ENCODE results near the gene TDO2.
"Not testable (repeated sequence)": the region's sequence is repeated elsewhere in the genome, so short reads cannot be mapped to it uniquely, and the experiment has no call there.

Gene TDO2

GRCh38 chr4:155908187-155909139, 5.0 kb downstream of the TDO2 start:
- no peak for DNase-seq (ENCODE audit: low spot score)

DNA sequence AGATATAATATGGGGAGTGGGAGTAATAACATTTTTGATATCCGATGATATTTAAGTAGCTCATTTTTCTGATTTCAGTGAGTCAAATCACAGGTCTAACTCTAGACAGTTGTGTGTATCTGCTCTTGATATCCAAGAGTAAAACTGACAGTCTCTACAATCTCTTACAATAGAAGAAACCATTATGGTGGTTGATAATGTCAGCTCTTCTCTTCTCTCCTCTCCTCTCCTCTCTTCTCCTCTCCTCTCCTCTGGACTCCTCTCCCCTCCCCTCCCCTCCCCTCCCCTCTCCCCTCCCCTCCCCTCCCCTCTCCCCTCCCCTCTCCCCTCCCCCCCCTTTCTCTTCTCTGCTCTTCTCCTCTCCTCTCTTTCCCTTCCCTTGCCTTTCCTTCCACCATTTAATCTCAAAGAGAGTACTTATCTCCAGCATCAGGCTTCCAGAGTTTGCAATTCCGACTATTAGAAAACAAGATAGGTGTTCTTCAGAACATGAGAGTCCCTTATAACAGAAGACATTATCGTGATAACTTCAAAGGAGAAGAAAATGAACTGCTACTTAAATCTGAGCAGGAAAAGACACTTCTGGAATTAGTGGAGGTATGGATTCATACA, 6.2 kb downstream of the TDO2 start:
- no peak for DNase-seq (ENCODE audit: low spot score)

DNA sequence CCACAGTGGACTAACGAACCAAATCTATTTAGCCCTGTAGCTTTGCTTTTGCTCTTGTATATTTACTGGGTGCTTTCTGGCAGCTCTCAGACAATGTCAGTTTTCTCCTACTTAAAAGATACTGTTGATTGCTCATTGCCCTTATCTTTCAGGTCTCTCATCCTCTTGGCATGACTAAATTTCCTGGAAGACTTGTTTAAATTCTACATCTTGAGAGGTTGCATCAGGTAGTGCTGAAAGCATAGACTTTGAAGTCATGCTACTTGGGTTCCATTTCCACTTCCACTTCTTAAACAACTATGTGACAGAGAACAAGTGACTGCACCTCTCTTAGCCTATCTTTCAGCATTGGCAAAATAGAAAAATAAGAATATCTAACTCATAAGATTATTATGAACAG, 8.4 kb downstream of the TDO2 start:
- no peak for DNase-seq (ENCODE audit: low spot score)

DNA sequence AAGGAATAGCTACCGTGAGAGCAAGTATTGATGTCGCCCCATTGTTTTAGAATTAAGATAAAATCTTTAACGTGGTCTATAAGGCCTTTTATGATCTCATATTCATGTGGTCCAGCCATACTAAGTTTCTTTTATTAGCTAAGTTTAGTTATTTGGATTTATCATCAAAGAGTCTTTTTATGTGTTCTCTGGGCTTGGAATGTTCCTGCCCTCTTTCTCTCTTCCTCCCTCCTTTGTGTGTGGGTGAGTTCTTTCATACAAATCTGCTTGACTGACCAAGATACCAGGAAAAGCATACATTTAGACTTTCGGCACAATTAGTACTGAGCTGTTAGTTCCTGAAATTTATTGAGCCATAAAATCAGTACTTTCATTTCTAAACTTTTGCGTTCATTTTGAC, 11.3 kb downstream of the TDO2 start:
- DNase-seq (ENCODE audit: low spot score), result no peak

- DNase-seq (ENCODE audit: low spot score), result no peak
These were observed 18.1 kb downstream of the TDO2 start for GRCh38 chr4:155921597-155921996.

DNA sequence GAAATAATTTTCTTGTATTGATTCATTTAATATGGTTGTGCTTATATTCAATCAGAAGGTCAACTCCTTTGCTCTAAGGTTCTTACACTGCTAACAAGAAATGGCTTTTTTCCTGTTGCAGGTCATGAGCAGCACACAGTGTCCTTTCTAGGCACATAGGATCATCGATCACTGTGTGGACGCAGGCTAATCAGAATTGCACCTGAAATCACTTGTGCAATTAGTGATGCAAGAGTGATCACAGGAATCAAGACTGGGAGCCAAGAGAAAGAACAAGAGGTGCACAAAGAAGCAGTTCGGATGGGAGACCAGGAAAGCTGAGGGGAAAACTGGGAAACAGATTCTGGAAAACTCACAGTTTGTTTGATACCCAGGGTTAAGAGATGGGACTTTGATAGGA, 21.1 kb downstream of the TDO2 start:
- no peak for DNase-seq (ENCODE audit: low spot score)

DNA sequence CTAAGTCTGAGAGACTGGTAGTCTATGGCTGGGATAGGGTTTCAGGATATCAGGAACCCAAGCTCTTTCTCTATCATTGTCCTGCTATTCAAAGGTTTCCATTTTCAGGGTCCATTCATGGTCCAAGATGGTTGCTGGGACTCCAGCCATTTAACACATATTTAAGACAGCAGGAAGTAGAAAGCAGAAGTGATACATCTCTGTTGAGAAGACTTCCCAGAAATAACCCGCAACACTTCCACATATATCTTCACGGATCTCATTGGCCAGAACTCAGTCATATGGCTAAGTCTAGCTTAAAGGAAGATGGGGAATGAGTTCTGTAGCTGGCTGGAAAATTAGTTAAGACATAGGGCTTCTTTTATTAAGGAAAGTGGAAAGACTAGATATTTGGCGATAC, 26.3 kb downstream of the TDO2 start:
- no peak for DNase-seq (ENCODE audit: low spot score)

DNA sequence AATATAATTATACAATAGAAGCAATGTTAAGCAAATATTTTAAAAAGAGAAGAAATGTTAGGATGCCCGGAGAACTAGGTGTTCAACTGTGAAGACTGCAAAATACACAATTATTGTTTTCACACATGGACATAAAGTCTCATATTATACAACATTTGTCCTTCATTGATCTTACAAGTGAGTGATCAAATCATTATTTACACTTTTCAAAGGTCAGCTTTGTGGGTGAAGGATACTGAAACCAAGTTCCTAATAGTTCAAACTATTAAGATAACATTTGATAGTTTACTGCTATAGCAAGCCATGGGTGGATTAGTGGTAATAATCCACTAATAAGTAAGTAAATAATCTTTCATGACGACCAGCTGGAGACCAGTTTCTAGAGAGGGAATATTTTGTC, 26.8 kb downstream of the TDO2 start:
- no peak for DNase-seq (ENCODE audit: low spot score)

GRCh38 chr4:155931634-155932033, 28.1 kb downstream of the TDO2 start:
- DNase-seq (ENCODE audit: low spot score), result no peak

DNA sequence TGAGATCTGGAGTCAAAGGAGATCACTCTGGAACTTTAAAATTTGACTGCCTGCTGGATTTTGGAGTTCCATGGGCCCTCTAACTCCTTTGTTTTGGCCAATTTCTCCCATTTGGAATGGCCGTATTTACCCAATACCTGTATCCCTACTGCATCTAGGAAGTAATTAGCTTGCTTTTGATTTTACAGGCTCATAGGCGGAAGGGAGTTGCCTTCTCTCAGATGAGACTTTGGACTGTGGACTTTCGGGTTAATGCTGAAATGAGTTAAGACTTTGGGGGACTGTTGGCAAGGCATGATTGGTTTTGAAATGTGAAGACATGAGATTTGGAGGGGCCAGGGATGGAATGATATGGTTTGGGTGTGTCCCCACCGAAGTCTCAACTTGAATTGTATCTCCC, 31.1 kb downstream of the TDO2 start:
- DNase-seq (ENCODE audit: low spot score), result not testable (repeated sequence)

DNA sequence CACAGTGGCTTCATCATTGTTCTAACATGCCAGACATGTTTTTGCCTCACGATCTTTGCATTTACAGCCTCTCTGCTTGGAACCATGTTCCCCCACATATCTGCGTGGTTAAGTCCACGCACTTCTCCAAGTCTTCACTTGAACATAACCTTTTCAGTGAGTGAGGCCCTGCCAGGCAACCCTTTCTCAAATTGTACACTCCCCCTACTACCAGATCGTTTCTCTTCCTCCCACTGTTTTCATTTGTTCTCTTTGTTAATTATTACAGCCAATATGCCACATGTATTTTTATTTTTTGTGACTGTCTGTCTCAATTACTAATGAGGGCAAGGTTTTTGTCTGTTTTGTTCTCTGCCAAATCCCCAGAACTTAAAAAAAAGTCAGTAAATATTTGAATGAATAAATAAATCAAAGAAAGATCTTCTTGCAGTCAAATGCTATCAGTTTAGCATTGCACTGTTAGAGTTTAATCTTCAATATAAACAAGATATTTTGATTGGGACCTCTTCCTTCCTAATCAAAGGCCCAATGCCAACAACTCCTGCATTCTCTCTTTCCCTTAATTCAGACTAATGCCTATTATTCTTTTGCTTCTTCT, 32.0 kb downstream of the TDO2 start:
- DNase-seq (ENCODE audit: low spot score), result no peak

- no peak for DNase-seq (ENCODE audit: low spot score)
These were observed 37.7 kb downstream of the TDO2 start for GRCh38 chr4:155941085-155941790.

DNA sequence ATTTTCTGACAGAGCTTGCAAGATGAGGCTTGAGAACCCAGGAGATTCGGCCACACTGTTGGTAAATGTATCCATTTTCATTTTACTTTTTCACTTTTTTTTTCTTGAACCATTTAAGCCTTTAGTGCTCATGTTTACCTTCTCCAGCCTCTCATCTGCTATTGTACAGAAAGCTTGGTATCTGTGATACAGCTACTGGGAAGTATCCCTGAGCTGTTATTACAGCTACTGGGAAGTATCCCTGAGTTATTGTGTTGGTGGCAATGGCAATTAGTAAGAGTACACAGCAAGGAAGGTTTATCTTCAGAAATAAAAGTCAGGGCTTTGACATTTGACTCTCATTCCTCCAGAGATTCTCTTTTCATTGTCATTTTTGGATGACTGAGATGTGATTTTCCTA, 38.3 kb downstream of the TDO2 start:
- DNase-seq (ENCODE audit: low spot score), result no peak

- DNase-seq (ENCODE audit: low spot score), result no peak
These were observed 40.3 kb downstream of the TDO2 start for GRCh38 chr4:155943605-155944291.

DNA sequence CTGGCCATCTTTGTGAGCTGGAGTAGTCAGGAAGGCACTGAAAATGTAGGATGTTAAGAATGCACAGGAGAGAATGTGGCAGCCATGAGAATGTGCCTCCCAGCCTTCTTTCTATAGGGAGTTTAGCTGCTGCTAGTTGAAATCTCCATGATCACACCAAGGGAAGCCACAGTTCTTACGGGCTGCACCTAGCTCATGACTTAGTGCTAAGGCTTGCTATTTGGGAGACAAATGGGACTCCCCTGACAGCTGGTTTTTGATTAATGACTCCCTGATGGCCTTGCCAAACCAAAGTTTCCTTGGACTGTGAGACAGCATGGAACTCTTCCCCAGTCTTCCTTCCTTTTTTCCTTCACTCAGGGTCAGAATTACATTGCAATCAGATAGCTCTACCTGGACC, 41.0 kb downstream of the TDO2 start:
- no peak for DNase-seq (ENCODE audit: low spot score)

DNA sequence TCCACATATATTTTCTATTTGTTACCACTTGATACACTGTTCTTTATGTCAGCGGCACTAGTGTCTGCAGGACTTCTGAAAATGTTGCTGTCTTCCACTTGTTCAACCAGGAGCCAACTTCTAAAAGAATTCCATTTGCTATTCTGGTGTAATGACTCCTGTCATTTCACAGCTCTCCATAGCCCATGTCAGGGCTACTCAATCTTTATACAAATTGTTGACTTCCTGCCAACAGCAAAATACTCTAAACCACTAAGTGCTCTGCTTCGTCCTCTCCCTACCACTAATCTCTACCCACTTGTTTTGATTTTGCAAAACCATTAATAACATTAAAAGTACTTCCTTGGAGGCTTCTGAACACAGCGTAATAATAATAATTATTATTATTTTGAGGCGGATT, 43.0 kb downstream of the TDO2 start:
- DNase-seq (ENCODE audit: low spot score), result no peak

- DNase-seq (ENCODE audit: low spot score), result no peak
These were observed 45.0 kb downstream of the TDO2 start for GRCh38 chr4:155948541-155948940.

DNA sequence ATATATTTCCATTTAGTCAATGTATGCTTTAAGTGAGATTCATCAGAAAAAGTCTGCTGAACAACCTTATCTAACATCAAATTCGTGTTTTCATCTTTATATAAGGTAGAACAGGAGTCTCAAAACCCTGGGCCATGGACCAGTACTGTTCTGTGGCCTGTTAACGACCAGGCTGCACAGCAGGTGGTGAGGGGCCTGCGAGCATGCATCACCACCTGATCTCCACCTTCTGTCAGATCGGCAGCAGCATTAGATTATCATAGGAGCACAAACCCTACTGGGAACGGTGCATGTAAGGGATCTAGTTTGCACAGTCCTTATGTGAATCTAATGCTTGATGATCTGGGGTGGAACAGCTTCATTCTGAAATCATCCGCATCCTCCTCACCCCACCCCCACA, 47.0 kb downstream of the TDO2 start:
- DNase-seq (ENCODE audit: low spot score), result no peak

DNA sequence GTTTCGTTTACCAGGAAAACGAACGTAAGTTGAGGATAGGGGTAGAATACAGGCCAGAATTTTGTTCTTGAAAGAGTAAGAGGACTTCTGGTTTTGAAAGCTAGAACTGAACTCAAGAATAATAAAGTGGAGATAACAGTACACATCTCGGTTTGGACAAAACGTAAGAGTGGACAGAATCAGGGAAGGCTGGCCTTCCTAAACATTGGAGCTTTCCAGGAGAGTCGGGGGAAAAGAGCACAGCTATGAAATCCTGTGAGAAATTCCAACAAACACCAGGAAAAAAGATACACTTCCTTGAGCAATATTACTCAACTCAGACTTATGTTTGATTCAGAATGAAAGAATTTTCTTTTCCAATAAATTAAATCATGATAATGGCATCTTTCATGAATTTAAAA, 49.0 kb downstream of the TDO2 start:
- no peak for DNase-seq (ENCODE audit: low spot score)

DNA sequence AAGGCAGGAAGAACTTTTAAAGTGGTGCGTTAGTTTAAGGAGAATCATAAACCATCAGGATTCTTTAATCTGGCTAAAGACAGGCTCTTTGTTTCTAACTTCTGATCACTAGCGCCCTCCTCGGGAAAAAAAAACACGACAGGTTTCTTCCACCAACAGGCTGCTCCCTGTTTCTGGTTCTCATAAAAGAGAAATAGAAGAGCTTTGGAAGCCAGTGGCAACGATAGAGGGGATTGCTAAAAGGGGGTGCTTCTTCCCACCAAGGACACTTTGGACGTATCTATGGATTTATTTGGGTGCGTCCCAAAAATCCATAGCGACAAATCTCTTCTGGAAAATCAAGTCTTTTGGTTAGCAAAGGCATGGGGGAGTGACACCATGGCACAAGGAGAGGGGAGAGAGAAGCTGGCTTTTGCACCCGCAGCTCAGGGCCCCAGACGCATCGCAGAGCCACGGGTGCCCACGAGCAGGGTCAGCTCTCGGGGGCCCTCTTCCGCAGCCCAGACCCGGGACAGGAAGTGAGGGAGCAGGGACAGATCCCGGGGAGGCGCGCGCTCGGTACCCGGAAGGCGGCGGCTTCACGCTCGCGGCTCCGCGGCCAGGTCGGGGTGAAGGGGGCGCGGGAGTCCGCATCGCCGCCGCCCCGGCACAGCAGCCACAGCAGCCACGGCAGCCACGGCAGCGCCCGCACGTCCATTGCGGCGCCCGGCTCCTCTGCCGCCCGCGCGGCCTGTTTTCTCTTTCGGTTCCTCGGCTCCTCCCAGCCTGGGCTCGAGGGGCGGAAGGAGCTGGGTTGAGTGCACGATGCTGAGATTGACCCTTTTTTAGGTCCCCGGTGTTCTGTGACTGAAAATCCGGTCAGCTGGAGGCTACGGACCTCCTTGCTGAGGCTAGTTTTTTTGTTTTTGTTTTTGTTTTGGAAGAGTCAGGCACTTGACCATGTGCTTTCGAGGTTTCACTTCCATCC, 49.9 kb downstream of the TDO2 start, which contains the start of gene CTSO:
TSS of gene CTSO (minus strand) at position 716 of the 967 bp plus-strand sequence. CDS start at position 697, 19 bp downstream.
- DNase-seq (ENCODE audit: low spot score), result peak; percentile 88

Measured in putamen (tissue), 1 donor.